HepG2 (cell line): ENCODE data around the gene ADPRHL1. TPM values are rescaled to one million over a fixed set of nuclear protein-coding genes. Genes with fewer than 3 reads are reported as not detected.

Experiments used
- ARHGAP35 ChIP-seq: sonication (generic); formaldehyde crosslinking; IDR thresholded peaks from 2 replicates; pipeline ENCODE4 v1.9.0; 2022; ENCODE audit warnings: mild to moderate bottlenecking, inconsistent platforms, moderate library complexity, missing genetic modification reagents, borderline replicate concordance
- ATF7 ChIP-seq, 2 experiments: fragments of 450-650 bp in 1 of 2; sonication (generic) in 1 of 2; formaldehyde crosslinking in 1 of 2; IDR thresholded peaks; 2 replicates each; pipeline versions ENCODE4 v1.4.0 to v1.6.1; 2016 to 2020; ENCODE audit warnings: antibody characterized with exemption in 1 of 2, mild to moderate bottlenecking in 1 of 2, missing genetic modification reagents in 1 of 2
- ETV6 ChIP-seq: sonication (generic); formaldehyde crosslinking; conservative IDR thresholded peaks from 2 replicates; pipeline ENCODE4 v1.4.0; 2020; ENCODE audit warnings: missing genetic modification reagents
- GABPA ChIP-seq, 2 experiments: IDR thresholded peaks; 2 replicates each; pipeline ENCODE4 v1.6.1; 2011 to 2016; ENCODE audit warnings: low read depth in 2 of 2, low read length in 1 of 2, missing biosample characterization in 1 of 2, missing genetic modification characterization in 1 of 2
- GLI4 ChIP-seq: sonication (generic); formaldehyde crosslinking; IDR thresholded peaks from 2 replicates; pipeline ENCODE4 v1.5.1; 2020; ENCODE audit warnings: missing genetic modification reagents, mild to moderate bottlenecking, moderate library complexity, borderline replicate concordance
- GMEB1 ChIP-seq: sonication (generic); formaldehyde crosslinking; IDR thresholded peaks from 2 replicates; pipeline ENCODE4 v1.5.1; 2020; ENCODE audit warnings: missing genetic modification reagents, mild to moderate bottlenecking, borderline replicate concordance
- GTF3A ChIP-seq: sonication (generic); formaldehyde crosslinking; conservative IDR thresholded peaks from 2 replicates; pipeline ENCODE4 v1.4.0; 2020; ENCODE audit warnings: mild to moderate bottlenecking, missing genetic modification reagents
- HDAC1 ChIP-seq: sonication (generic); formaldehyde crosslinking; IDR thresholded peaks from 2 replicates; pipeline ENCODE4 v1.5.1; 2020; ENCODE audit warnings: mild to moderate bottlenecking, missing genetic modification reagents
- HHEX ChIP-seq: IDR thresholded peaks from 2 replicates; pipeline ENCODE4 v1.6.1; 2016; ENCODE audit warnings: control low read depth
- HNRNPL ChIP-seq: fragments of 200-400 bp; formaldehyde crosslinking; IDR thresholded peaks from 2 replicates; pipeline ENCODE4 v1.6.1; 2017; ENCODE audit warnings: mild to moderate bottlenecking, low read depth, low read length
- KDM5A ChIP-seq: fragments of 200-600 bp; sonication (generic); IDR thresholded peaks from 2 replicates; pipeline ENCODE4 v1.7.0; 2018; ENCODE audit warnings: antibody characterized with exemption, mild to moderate bottlenecking, low read length, borderline replicate concordance
- KMT2A ChIP-seq: sonication (generic); formaldehyde crosslinking; IDR thresholded peaks from 2 replicates; pipeline ENCODE4 v1.4.0; 2020; ENCODE audit warnings: missing genetic modification reagents
- MTA1 ChIP-seq: sonication (generic); formaldehyde crosslinking; IDR thresholded peaks from 2 replicates; pipeline ENCODE4 v1.4.0; 2020; ENCODE audit warnings: missing genetic modification reagents, mild to moderate bottlenecking, borderline replicate concordance
- MYNN ChIP-seq: sonication (generic); formaldehyde crosslinking; IDR thresholded peaks from 2 replicates; pipeline ENCODE4 v1.4.0; 2020; ENCODE audit warnings: mild to moderate bottlenecking, low read depth, missing genetic modification reagents
- PHF20 ChIP-seq: sonication (generic); formaldehyde crosslinking; IDR thresholded peaks from 2 replicates; pipeline ENCODE4 v1.5.0; 2020; ENCODE audit warnings: mild to moderate bottlenecking, missing genetic modification reagents
- TSC22D2 ChIP-seq: sonication (generic); formaldehyde crosslinking; IDR thresholded peaks from 2 replicates; pipeline ENCODE4 v1.5.1; 2020; ENCODE audit warnings: missing genetic modification reagents, mild to moderate bottlenecking, borderline replicate concordance
- ZBTB38 ChIP-seq: sonication (generic); formaldehyde crosslinking; IDR thresholded peaks from 2 replicates; pipeline ENCODE4 v1.5.1; 2020; ENCODE audit warnings: mild to moderate bottlenecking, missing genetic modification reagents
- ZBTB4 ChIP-seq: sonication (generic); formaldehyde crosslinking; IDR thresholded peaks from 2 replicates; pipeline ENCODE4 v1.4.0; 2020; ENCODE audit warnings: missing genetic modification reagents, mild to moderate bottlenecking, borderline replicate concordance
- ZNF160 ChIP-seq: sonication (generic); formaldehyde crosslinking; IDR thresholded peaks from 2 replicates; pipeline ENCODE4 v1.8.0; 2022; ENCODE audit warnings: mild to moderate bottlenecking, inconsistent platforms, missing genetic modification reagents
- ZNF20 ChIP-seq: sonication (generic); formaldehyde crosslinking; IDR thresholded peaks from 2 replicates; pipeline ENCODE4 v1.4.0; 2020; ENCODE audit warnings: mild to moderate bottlenecking, moderate library complexity, missing genetic modification reagents
- ZNF501 ChIP-seq: sonication (generic); formaldehyde crosslinking; IDR thresholded peaks from 2 replicates; pipeline ENCODE4 v1.5.1; 2020; ENCODE audit warnings: mild to moderate bottlenecking, moderate library complexity, missing genetic modification reagents
- ZNF747 ChIP-seq: sonication (generic); formaldehyde crosslinking; IDR thresholded peaks from 2 replicates; pipeline ENCODE4 v1.8.1; 2023; ENCODE audit warnings: missing genetic modification reagents, mild to moderate bottlenecking, borderline replicate concordance
- ZNF883 ChIP-seq: sonication (generic); formaldehyde crosslinking; IDR thresholded peaks from 2 replicates; pipeline ENCODE4 v1.5.1; 2020; ENCODE audit warnings: mild to moderate bottlenecking, missing genetic modification reagents; ENCODE audit errors: not compliant biosample characterization
- polyA plus RNA-seq, 8 experiments: library from polyadenylated mRNA; depleted of rRNA in 3 of 8; stranded (reverse) in 7 of 8; unstranded in 1 of 8; fragments of >200 nt; fragmentation: Illumina TruSeq in 4 of 8; extraction: Trizol in 4 of 8; gene quantifications; 2 replicates each; pipeline versions ENCODE4 v1.2.1 to v1.2.3, GENCODE V29; 2011 to 2016; ENCODE audit warnings: low read depth in 4 of 8, missing spikeins in 1 of 8, mixed read lengths in 1 of 8; ENCODE audit not compliant: insufficient read depth in 1 of 8
- total RNA-seq, 5 experiments: library from RNA; depleted of rRNA; stranded (reverse); fragments of >200 nt; fragmentation: Illumina TruSeq; extraction: Trizol; gene quantifications; 2 replicates each; pipeline ENCODE4 v1.2.3, GENCODE V29; 2016; ENCODE audit warnings: low read depth in 1 of 5

Gene ADPRHL1
- total and polyA plus RNA-seq, 2 of the 13 experiments (the other 11 are each of a cell fraction or from before 2014, with no cell fraction given): 0.34 to 0.40 TPM

- TF ChIP-seq HDAC1 (CRISPR knock-in tag) (peak; percentile 85), PHF20 (CRISPR knock-in tag) (peak; percentile 99), ZNF501 (CRISPR knock-in tag) (0 out of 2 replicates have a peak, but pooled peaks have one; percentile 14), TSC22D2 (CRISPR knock-in tag) (no peak), KDM5A (peak; percentile 54; the same call in 1 of the 2 replicates), ZNF883 (CRISPR knock-in tag) (peak; percentile 74), ZNF20 (CRISPR knock-in tag) (no peak), KMT2A (CRISPR knock-in tag) (0 out of 2 replicates have a peak, but pooled peaks have one; percentile 11), ARHGAP35 (no peak; the same call in 1 of the 2 replicates), ZNF747 (CRISPR knock-in tag) (peak; percentile 80), GLI4 (CRISPR knock-in tag) (0 out of 2 replicates have a peak, but pooled peaks have one; percentile 50), MYNN (no peak), GABPA (IDR thresholded peaks at IDR 0.05; ENCODE audit: low read depth, low read length) (peak; percentile 87), GABPA (CRISPR knock-in tag; IDR thresholded peaks at IDR 0.05; ENCODE audit: low read depth) (peak; percentile 98), MTA1 (CRISPR knock-in tag) (peak; percentile 70; the same call in 1 of the 2 replicates), GTF3A (CRISPR knock-in tag) (0 out of 2 replicates have a peak, but pooled peaks have one; percentile 21), ETV6 (peak; percentile 99), HNRNPL (peak; percentile 68), ZBTB38 (CRISPR knock-in tag) (peak; percentile 41; the same call in 1 of the 2 replicates), ZNF160 (CRISPR knock-in tag) (no peak), HHEX (CRISPR knock-in tag) (no peak), ATF7 (IDR thresholded peaks at IDR 0.05) (no peak), ATF7 (CRISPR knock-in tag; IDR thresholded peaks at IDR 0.05) (0 out of 2 replicates have a peak, but pooled peaks have one; percentile 39), ZBTB4 (CRISPR knock-in tag) (peak; percentile 93), GMEB1 (peak; percentile 61; the same call in 1 of the 2 replicates)
Measured at GRCh38 chr13:113448885-113449692, 4.2 kb downstream of the ADPRHL1 start (continued).
